ENCODE data around the gene HMGA1.

- TF ChIP-seq, protein P1, sequence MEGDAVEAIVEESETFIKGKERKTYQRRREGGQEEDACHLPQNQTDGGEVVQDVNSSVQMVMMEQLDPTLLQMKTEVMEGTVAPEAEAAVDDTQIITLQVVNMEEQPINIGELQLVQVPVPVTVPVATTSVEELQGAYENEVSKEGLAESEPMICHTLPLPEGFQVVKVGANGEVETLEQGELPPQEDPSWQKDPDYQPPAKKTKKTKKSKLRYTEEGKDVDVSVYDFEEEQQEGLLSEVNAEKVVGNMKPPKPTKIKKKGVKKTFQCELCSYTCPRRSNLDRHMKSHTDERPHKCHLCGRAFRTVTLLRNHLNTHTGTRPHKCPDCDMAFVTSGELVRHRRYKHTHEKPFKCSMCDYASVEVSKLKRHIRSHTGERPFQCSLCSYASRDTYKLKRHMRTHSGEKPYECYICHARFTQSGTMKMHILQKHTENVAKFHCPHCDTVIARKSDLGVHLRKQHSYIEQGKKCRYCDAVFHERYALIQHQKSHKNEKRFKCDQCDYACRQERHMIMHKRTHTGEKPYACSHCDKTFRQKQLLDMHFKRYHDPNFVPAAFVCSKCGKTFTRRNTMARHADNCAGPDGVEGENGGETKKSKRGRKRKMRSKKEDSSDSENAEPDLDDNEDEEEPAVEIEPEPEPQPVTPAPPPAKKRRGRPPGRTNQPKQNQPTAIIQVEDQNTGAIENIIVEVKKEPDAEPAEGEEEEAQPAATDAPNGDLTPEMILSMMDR (IDR thresholded peaks at IDR 0.05) = no peak
- no peak for TF ChIP-seq POLR2A (IDR thresholded peaks at IDR 0.05)
These were observed 41.1 kb downstream of the HMGA1 start for GRCh38 chr6:34277763-34278112.

All from thyroid gland (tissue), 4 donors.